Neural cell (in vitro differentiated cells): ENCODE results near the gene SEZ6. TPM values are rescaled to one million over a fixed set of nuclear protein-coding genes. Genes with fewer than 3 reads are reported as not detected.

Experiments
- H2AFZ ChIP-seq: fragments of 200-600, 300-800 bp; sonication (generic), shearing (Covaris generic); 2 replicates; pipeline ENCODE4 v1.6.0; 2014; ENCODE audit warnings: low read depth, mild to moderate bottlenecking, antibody characterized with exemption, low read length, moderate library complexity
- H3F3A ChIP-seq: fragments of 200-600 bp; shearing (Covaris generic); 2 replicates; pipeline ENCODE4 v1.6.1; 2016; ENCODE audit warnings: mild to moderate bottlenecking, moderate library complexity, mixed read lengths, antibody characterized with exemption, low read length; ENCODE audit not compliant: insufficient read depth, poor library complexity, severe bottlenecking
- H3K27ac ChIP-seq: fragments of 200-600, 300-800 bp; sonication (generic), shearing (Covaris generic); 2 replicates; pipeline ENCODE4 v1.5.1; 2014; ENCODE audit warnings: mild to moderate bottlenecking, low read length, moderate library complexity
- H3K27me3 ChIP-seq: fragments of 300-800, 200-600 bp; sonication (generic), shearing (Covaris generic); 2 replicates; pipeline ENCODE4 v1.6.0; 2014; ENCODE audit warnings: mild to moderate bottlenecking, low read depth, low read length, moderate library complexity; ENCODE audit not compliant: insufficient read depth
- H3K36me3 ChIP-seq: fragments of 300-800, 200-600 bp; sonication (generic), shearing (Covaris generic); 2 replicates; pipeline ENCODE4 v1.5.1; 2014; ENCODE audit warnings: mild to moderate bottlenecking, antibody characterized with exemption, low read length, moderate library complexity; ENCODE audit not compliant: insufficient read depth
- H3K4me2 ChIP-seq: fragments of 300-800, 200-600 bp; sonication (generic), shearing (Covaris generic); 2 replicates; pipeline ENCODE4 v1.6.0; 2014; ENCODE audit warnings: mild to moderate bottlenecking, low read length
- H3K4me3 ChIP-seq: fragments of 300-800, 200-600 bp; sonication (generic), shearing (Covaris generic); 2 replicates; pipeline ENCODE4 v1.5.1; 2014; ENCODE audit warnings: mild to moderate bottlenecking, low read length, moderate library complexity
- H3K79me2 ChIP-seq: fragments of 200-600 bp; shearing (Covaris generic); replicated peaks from 2 replicates; pipeline ENCODE4 v1.6.0; 2014; ENCODE audit warnings: mild to moderate bottlenecking, low read length, moderate library complexity; ENCODE audit not compliant: insufficient read depth
- H3K9ac ChIP-seq: fragments of 300-800, 200-600 bp; sonication (generic), shearing (Covaris generic); 2 replicates; pipeline ENCODE4 v1.6.1; 2016; ENCODE audit warnings: mild to moderate bottlenecking, low read length, mixed read lengths
- H3K9me2 ChIP-seq: fragments of 200-600 bp; shearing (Covaris generic); 2 replicates; pipeline ENCODE4 v1.6.1; 2016; ENCODE audit warnings: mild to moderate bottlenecking, low read length, mixed read lengths; ENCODE audit not compliant: insufficient read depth
- H3K9me3 ChIP-seq: fragments of 200-600, 300-800 bp; sonication (generic), shearing (Covaris generic); 2 replicates; pipeline ENCODE4 v1.6.1; 2016; ENCODE audit warnings: mild to moderate bottlenecking, mixed run types, low read length, moderate library complexity, mixed read lengths
- H4K20me1 ChIP-seq: fragments of 200-600 bp; shearing (Covaris generic); 2 replicates; pipeline ENCODE4 v1.6.1; 2016; ENCODE audit warnings: mild to moderate bottlenecking, mixed run types; ENCODE audit not compliant: insufficient read depth
- CTCF ChIP-seq: fragments of 450-650 bp; IDR thresholded peaks from 2 replicates; pipeline ENCODE4 v1.5.1; 2014; ENCODE audit warnings: antibody characterized with exemption, mild to moderate bottlenecking, moderate library complexity; ENCODE audit not compliant: poor library complexity, severe bottlenecking
- EP300 ChIP-seq: fragments of 450-650 bp; conservative IDR thresholded peaks from 2 replicates; pipeline ENCODE4 v1.6.1; 2014; ENCODE audit warnings: antibody characterized with exemption, mild to moderate bottlenecking, moderate library complexity; ENCODE audit not compliant: poor library complexity, severe bottlenecking
- EZH2 ChIP-seq: fragments of 200-600, 300-800 bp; shearing (Covaris generic), sonication (generic); IDR thresholded peaks from 2 replicates; pipeline ENCODE4 v1.6.1; 2014; ENCODE audit warnings: antibody characterized with exemption, low read length, borderline replicate concordance, mild to moderate bottlenecking; ENCODE audit not compliant: insufficient read depth, poor library complexity, severe bottlenecking
- MXI1 ChIP-seq: fragments of 450-650 bp; conservative IDR thresholded peaks from 2 replicates; pipeline ENCODE4 v1.6.1; 2014; ENCODE audit warnings: antibody characterized with exemption, mild to moderate bottlenecking; ENCODE audit not compliant: poor library complexity, severe bottlenecking
- POLR2AphosphoS5 ChIP-seq: IDR thresholded peaks from 2 replicates; pipeline ENCODE4 v1.6.1; 2012
- RAD21 ChIP-seq: fragments of 450-650 bp; conservative IDR thresholded peaks from 2 replicates; pipeline ENCODE4 v1.6.1; 2014; ENCODE audit warnings: antibody characterized with exemption, mild to moderate bottlenecking, moderate library complexity
- REST ChIP-seq: IDR thresholded peaks from 2 replicates; pipeline ENCODE4 v1.6.1; 2012; ENCODE audit warnings: borderline replicate concordance
- SMC3 ChIP-seq: fragments of 450-650 bp; conservative IDR thresholded peaks from 2 replicates; pipeline ENCODE4 v1.6.1; 2014; ENCODE audit warnings: antibody characterized with exemption, mild to moderate bottlenecking, moderate library complexity; ENCODE audit not compliant: poor library complexity
- TAF1 ChIP-seq: IDR thresholded peaks from 2 replicates; pipeline ENCODE4 v1.6.1; 2012; ENCODE audit warnings: low read depth
- polyA plus RNA-seq: library from polyadenylated mRNA; depleted of rRNA; stranded (reverse); fragments of >200 nt; gene quantifications from 2 replicates; pipeline ENCODE4 v1.2.3, GENCODE V29; 2014

SEZ6 gene
- polyA plus RNA-seq, 1 donor from 2014 or later = 15.1 TPM

- peak overlapping the region; percentile 32 for H2AFZ ChIP-seq
Measured at GRCh38 chr17:28949185-28950016, 56.4 kb downstream of the SEZ6 start.

GRCh38 chr17:28948873-28949184 is 57.0 kb downstream of the SEZ6 start:
- peaks cover 15% of the 10 kb centered on the region for H4K20me1 ChIP-seq
- peaks cover 2% of the 10 kb centered on the region for H3F3A ChIP-seq
- peak overlapping the region; percentile 98 for H3K27ac ChIP-seq
- H3K4me3 ChIP-seq = peak overlapping the region; percentile 96
- peak; percentile 13 for TF ChIP-seq TAF1
- TF ChIP-seq MXI1 = peak; percentile 42
- no peak for TF ChIP-seq REST
- no peak for TF ChIP-seq EZH2
- TF ChIP-seq SMC3 = peak; percentile 27
- no peaks in the 10 kb centered on the region for H3K9me2 ChIP-seq
- peak overlapping the region; percentile 66 for H3K4me2 ChIP-seq
- peak overlapping the region; percentile 99 for H3K9ac ChIP-seq
- no peaks in the 10 kb centered on the region for H3K36me3 ChIP-seq
- H3K79me2 ChIP-seq = peaks cover 69% of the 10 kb centered on the region
- no peaks in the 10 kb centered on the region for H3K9me3 ChIP-seq
- H2AFZ ChIP-seq = peak overlapping the region; percentile 32
- H3K27me3 ChIP-seq = no peaks in the 10 kb centered on the region

More at GRCh38 chr17:28949185-28950016, 56.4 kb downstream of the SEZ6 start:
- H3K9me2 ChIP-seq = no peaks in the 10 kb centered on the region
- H4K20me1 ChIP-seq = peaks cover 15% of the 10 kb centered on the region
- H3K79me2 ChIP-seq = peaks cover 63% of the 10 kb centered on the region
- peak overlapping the region; percentile 96 for H3K4me3 ChIP-seq
- H3K27ac ChIP-seq = peak overlapping the region; percentile 98
- peak overlapping the region; percentile 99 for H3K9ac ChIP-seq
- H3K36me3 ChIP-seq = no peaks in the 10 kb centered on the region
- H3K27me3 ChIP-seq = no peaks in the 10 kb centered on the region
- no peaks in the 10 kb centered on the region for H3K9me3 ChIP-seq
- H3K4me2 ChIP-seq = peak overlapping the region; percentile 66
- TF ChIP-seq REST = peak; percentile 19
- no peak for TF ChIP-seq RAD21
- TF ChIP-seq MXI1 = no peak
- no peak for TF ChIP-seq CTCF
- peak; percentile 4 for TF ChIP-seq TAF1
- TF ChIP-seq EP300 = no peak
- no peak for TF ChIP-seq SMC3
- no peak for TF ChIP-seq EZH2
- TF ChIP-seq POLR2AphosphoS5 = peak; percentile 33
- peaks cover 2% of the 10 kb centered on the region for H3F3A ChIP-seq
